ENCODE data around the gene ANGPTL2.

ANGPTL2 gene

GRCh38 chr9:127136081-127136879 lies 13.8 kb upstream of the ANGPTL2 start:
- DNase-seq, result no peak

GRCh38 chr9:127135056-127135745 lies 12.8 kb upstream of the ANGPTL2 start:
- no peak for DNase-seq

- peak; percentile 30 for DNase-seq
These were observed 11.3 kb upstream of the ANGPTL2 start for GRCh38 chr9:127133739-127134167.

GRCh38 chr9:127132921-127133647 lies 10.6 kb upstream of the ANGPTL2 start:
- peak; percentile 18 for DNase-seq

- DNase-seq, result no peak
These were observed 9.9 kb upstream of the ANGPTL2 start for GRCh38 chr9:127132375-127132774.

GRCh38 chr9:127131871-127132270 lies 9.4 kb upstream of the ANGPTL2 start:
- no peak for DNase-seq

- DNase-seq, result peak; percentile 91
These were observed 8.5 kb upstream of the ANGPTL2 start for GRCh38 chr9:127130661-127131538.

GRCh38 chr9:127130235-127130634 lies 7.8 kb upstream of the ANGPTL2 start:
- no peak for DNase-seq

GRCh38 chr9:127129718-127130085 lies 7.3 kb upstream of the ANGPTL2 start:
- DNase-seq, result peak; percentile 8

- DNase-seq, result no peak
These were observed 6.8 kb upstream of the ANGPTL2 start for GRCh38 chr9:127129073-127129717.

- DNase-seq, result no peak
These were observed 6.1 kb upstream of the ANGPTL2 start for GRCh38 chr9:127128341-127129072.

- no peak for DNase-seq
These were observed 4.5 kb upstream of the ANGPTL2 start for GRCh38 chr9:127126971-127127370.

- DNase-seq, result no peak
These were observed 2.4 kb upstream of the ANGPTL2 start for GRCh38 chr9:127124792-127125191.

GRCh38 chr9:127124111-127124531 lies 1.7 kb upstream of the ANGPTL2 start:
- no peak for DNase-seq

GRCh38 chr9:127123064-127123890 lies 842 bp upstream of the ANGPTL2 start:
- peak; percentile 93 for DNase-seq

- DNase-seq, result peak; percentile 48
These were observed 733 bp downstream of the ANGPTL2 start for GRCh38 chr9:127121628-127122175.

- DNase-seq, result peak; percentile 16
These were observed 3.1 kb downstream of the ANGPTL2 start for GRCh38 chr9:127119320-127119709.

- peak; percentile 78 for DNase-seq
These were observed 3.7 kb downstream of the ANGPTL2 start for GRCh38 chr9:127118597-127119319.

- no peak for DNase-seq
These were observed 4.6 kb downstream of the ANGPTL2 start for GRCh38 chr9:127117801-127118200.
